ENCODE data around the gene ESD. TPM values are rescaled to one million over a fixed set of nuclear protein-coding genes. Genes with fewer than 3 reads are reported as not detected.
A peak's percentile ranks its signal among the peaks of the same experiment; 100 is the strongest.

ESD gene
- total RNA-seq, 4 donors from 2014 or later = 45.8 to 126 (median 78.0) TPM

- WGBS, 2 donors = 68 to 76% methylated on average over 6 of the region's 6 CpGs
- no peak overlapping the region for H3K4me3 ChIP-seq
- no peak overlapping the region for H3K27ac ChIP-seq
- TF ChIP-seq POLR2A (IDR thresholded peaks at IDR 0.05) (no peak), CTCF (IDR thresholded peaks at IDR 0.05) (no peak)
- no peaks in the 10 kb centered on the region for H3K36me3 ChIP-seq
- DNase-seq = no peak
- H3K4me1 ChIP-seq = no peaks in the 10 kb centered on the region
- no peaks in the 10 kb centered on the region for H3K9me3 ChIP-seq
- intact Hi-C loops (cut with DNase I) = no loop called here
- H3K27me3 ChIP-seq = no peaks in the 10 kb centered on the region
Measured at GRCh38 chr13:46834657-46835056, 37.7 kb upstream of the ESD start.

DNA sequence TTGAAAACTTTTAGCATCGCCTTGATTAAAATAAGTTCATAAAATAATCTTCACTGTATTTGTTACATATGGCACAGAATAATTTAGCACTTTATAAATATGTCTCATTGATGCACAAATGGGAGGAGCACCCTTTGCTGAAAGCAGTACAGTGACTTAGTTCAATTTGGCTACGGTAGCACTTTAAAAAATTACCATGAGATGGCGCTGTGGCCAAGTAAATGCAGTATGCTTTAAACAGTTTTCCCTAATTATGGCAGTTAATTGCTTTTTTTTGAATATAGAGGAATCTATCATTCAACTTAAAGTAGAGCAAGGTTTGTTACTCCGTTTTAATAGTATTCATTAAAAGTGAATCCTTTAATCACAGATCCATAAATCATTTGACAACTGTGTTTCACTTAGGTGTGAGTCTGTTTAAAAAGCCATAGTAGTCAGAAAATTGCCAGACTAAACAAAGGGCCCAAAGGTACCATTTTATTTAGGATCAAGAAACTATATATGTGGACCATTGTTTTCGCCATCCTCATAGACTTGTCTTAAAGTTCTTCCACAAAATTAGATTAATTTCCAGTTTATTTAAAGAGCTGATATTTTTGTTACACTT is 34.7 kb upstream of the ESD start:
- no peaks in the 10 kb centered on the region for H3K9me3 ChIP-seq
- TF ChIP-seq CTCF (IDR thresholded peaks at IDR 0.05) (peak; percentile 44 to 81 (median 72)), POLR2A (IDR thresholded peaks at IDR 0.05) (no peak)
- H3K4me3 ChIP-seq = no peak overlapping the region
- intact Hi-C loops (cut with DNase I) = no loop called here
- H3K27ac ChIP-seq = no peak overlapping the region
- no peak for DNase-seq
- 12 to 17% methylated on average over 5 of the region's 5 CpGs for WGBS, 2 donors
- no peaks in the 10 kb centered on the region for H3K36me3 ChIP-seq
- no peaks in the 10 kb centered on the region for H3K4me1 ChIP-seq
- no peaks in the 10 kb centered on the region for H3K27me3 ChIP-seq

GRCh38 chr13:46830405-46831005 is 33.5 kb upstream of the ESD start:
- no peaks in the 10 kb centered on the region for H3K27me3 ChIP-seq
- H3K36me3 ChIP-seq = no peaks in the 10 kb centered on the region
- H3K4me1 ChIP-seq = no peaks in the 10 kb centered on the region
- TF ChIP-seq POLR2A (IDR thresholded peaks at IDR 0.05) (no peak), CTCF (IDR thresholded peaks at IDR 0.05) (no peak)
- no peak overlapping the region for H3K27ac ChIP-seq
- intact Hi-C loops (cut with DNase I) = no loop called here
- H3K4me3 ChIP-seq = no peak overlapping the region
- H3K9me3 ChIP-seq = no peaks in the 10 kb centered on the region
- DNase-seq = no peak

DNA sequence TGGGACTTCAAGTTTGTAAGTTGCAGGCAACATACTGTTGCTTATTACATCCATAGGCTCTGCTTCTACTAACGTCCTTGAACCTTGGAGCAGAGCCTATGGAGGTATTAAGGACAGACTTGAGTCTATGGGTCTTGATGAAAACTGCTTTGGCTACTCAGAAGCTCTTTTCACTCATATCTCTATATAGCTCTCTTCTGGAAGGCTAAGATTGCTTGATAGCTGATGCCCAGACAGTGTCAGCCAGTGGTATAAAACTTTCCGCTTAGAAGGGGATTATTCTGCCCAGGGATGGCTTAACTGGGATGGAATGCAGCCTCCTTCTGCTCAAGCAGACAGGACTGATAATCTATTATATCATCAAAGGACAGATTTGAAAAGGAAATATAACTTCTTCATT is 25.6 kb upstream of the ESD start:
- DNase-seq = no peak
- peaks cover 0 to 6% (median 0%) of the 10 kb centered on the region in 4 donors for H3K27me3 ChIP-seq
- TF ChIP-seq CTCF (IDR thresholded peaks at IDR 0.05) = no peak
- TF ChIP-seq POLR2A (IDR thresholded peaks at IDR 0.05) = no peak
- H3K4me3 ChIP-seq = no peak overlapping the region
- H3K36me3 ChIP-seq = no peaks in the 10 kb centered on the region
- intact Hi-C loops (cut with DNase I) = no loop called here
- no peaks in the 10 kb centered on the region for H3K9me3 ChIP-seq
- 67 to 88% methylated on average over 2 of the region's 2 CpGs for WGBS, 2 donors
- H3K4me1 ChIP-seq = no peaks in the 10 kb centered on the region
- H3K27ac ChIP-seq = no peak overlapping the region

- 80% methylated on average over 1 of the region's 13 CpGs; no CpG with 5 or more reads in 1 of the 2 donors for WGBS, 2 donors
- TF ChIP-seq CTCF (IDR thresholded peaks at IDR 0.05) (no peak), POLR2A (IDR thresholded peaks at IDR 0.05) (no peak)
- Histone ChIP-seq H3K4me1 (no peaks in the 10 kb centered on the region), H3K4me3 (no peak overlapping the region), H3K27me3 (peaks cover 0 to 6% (median 0%) of the 10 kb centered on the region in 4 donors), H3K36me3 (no peaks in the 10 kb centered on the region), H3K9me3 (peaks cover 0 to under 1% (median 0%) of the 10 kb centered on the region in 3 donors), H3K27ac (no peak overlapping the region)
- no peak for DNase-seq
- intact Hi-C loops (cut with DNase I) = no loop called here
Measured at GRCh38 chr13:46817838-46818476, 21.0 kb upstream of the ESD start.
